HCT116 (cell line): ENCODE results near the gene ESR1.

ENCODE experiments used
- CBX3 ChIP-seq: IDR thresholded peaks from 2 replicates; pipeline ENCODE4 v1.6.1; 2012; ENCODE audit warnings: low read depth
- CEBPB ChIP-seq: IDR thresholded peaks from 2 replicates; pipeline ENCODE4 v1.6.1; 2012; ENCODE audit warnings: low read depth
- EZH2 ChIP-seq: fragments of 200-600 bp; sonication (generic); IDR thresholded peaks from 2 replicates; pipeline ENCODE4 v1.6.1; 2017; ENCODE audit warnings: antibody characterized with exemption, mixed run types
- EZH2phosphoT487 ChIP-seq: fragments of 200-600 bp; IDR thresholded peaks from 2 replicates; pipeline ENCODE4 v1.6.1; 2018; ENCODE audit warnings: antibody characterized with exemption, borderline replicate concordance
- POLR2A ChIP-seq: IDR thresholded peaks from 2 replicates; pipeline ENCODE4 v1.7.0; 2011; ENCODE audit warnings: borderline replicate concordance; ENCODE audit not compliant: insufficient read depth, insufficient read length; ENCODE audit errors: extremely low read depth
- POLR2AphosphoS5 ChIP-seq: IDR thresholded peaks from 2 replicates; pipeline ENCODE4 v1.6.1; 2011; ENCODE audit warnings: mild to moderate bottlenecking, low read depth, low read length, moderate library complexity
- SP1 ChIP-seq: IDR thresholded peaks from 2 replicates; pipeline ENCODE4 v1.6.1; 2012; ENCODE audit warnings: low read depth
- TCF7L2 ChIP-seq: IDR thresholded peaks from 2 replicates; pipeline ENCODE4 v1.7.0; 2011; ENCODE audit warnings: borderline replicate concordance, inconsistent platforms; ENCODE audit not compliant: insufficient read depth, insufficient read length; ENCODE audit errors: extremely low read depth
- YY1 ChIP-seq: IDR thresholded peaks from 2 replicates; pipeline ENCODE4 v1.6.1; 2011; ENCODE audit warnings: low read length, low read depth, moderate library complexity, mild to moderate bottlenecking; ENCODE audit not compliant: insufficient replicate concordance; ENCODE audit errors: extremely low read depth
- ZFX ChIP-seq: fragments of 450-650 bp; IDR thresholded peaks from 2 replicates; pipeline ENCODE4 v1.6.1; 2017
- ZNF274 ChIP-seq: fragments of 200-500 bp; sonication (Bioruptor generic); IDR thresholded peaks from 2 replicates; pipeline ENCODE4 v1.6.1; 2014; ENCODE audit warnings: mild to moderate bottlenecking, low read depth, low read length, inconsistent platforms
- TF ChIP-seq, protein P1 (sequence below), 3 experiments: fragments of 200-600 bp in 1 of 3; sonication (generic) in 1 of 3; IDR thresholded peaks in 2 of 3; conservative IDR thresholded peaks in 1 of 3; 2 replicates each; pipeline ENCODE4 v1.5.1; 2012 to 2017; ENCODE audit warnings: low read depth in 2 of 3, low read length in 2 of 3, antibody characterized with exemption in 1 of 3, borderline replicate concordance in 1 of 3, control low read depth in 1 of 3, mild to moderate bottlenecking in 1 of 3, mixed read lengths in 1 of 3, mixed run types in 1 of 3, moderate library complexity in 1 of 3; ENCODE audit not compliant: insufficient read depth in 1 of 3
- TF ChIP-seq, protein P2 (sequence below): IDR thresholded peaks from 2 replicates; pipeline ENCODE4 v1.6.1; 2012

DNA sequence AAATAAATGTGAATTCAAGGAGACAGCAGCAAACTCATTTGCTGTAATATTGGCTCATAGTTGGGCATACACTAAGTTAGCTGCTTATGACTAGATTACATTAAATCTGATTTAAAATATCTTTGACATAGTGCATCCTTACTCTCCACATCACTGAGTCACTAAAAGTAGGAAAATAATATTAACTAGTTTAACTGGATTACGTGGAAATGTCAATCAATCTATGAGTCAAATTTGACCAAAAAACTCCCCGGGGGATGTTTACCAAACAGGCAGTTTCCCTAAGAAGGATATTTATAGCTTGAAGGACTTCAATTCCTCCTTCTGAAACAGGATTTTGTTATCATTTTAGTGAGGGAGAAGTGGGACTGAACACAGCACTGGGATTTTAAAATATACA, 366.5 kb downstream of the ESR1 start:
- no peak for TF ChIP-seq POLR2A
- TF ChIP-seq SP1 = no peak
- TF ChIP-seq, protein P1, sequence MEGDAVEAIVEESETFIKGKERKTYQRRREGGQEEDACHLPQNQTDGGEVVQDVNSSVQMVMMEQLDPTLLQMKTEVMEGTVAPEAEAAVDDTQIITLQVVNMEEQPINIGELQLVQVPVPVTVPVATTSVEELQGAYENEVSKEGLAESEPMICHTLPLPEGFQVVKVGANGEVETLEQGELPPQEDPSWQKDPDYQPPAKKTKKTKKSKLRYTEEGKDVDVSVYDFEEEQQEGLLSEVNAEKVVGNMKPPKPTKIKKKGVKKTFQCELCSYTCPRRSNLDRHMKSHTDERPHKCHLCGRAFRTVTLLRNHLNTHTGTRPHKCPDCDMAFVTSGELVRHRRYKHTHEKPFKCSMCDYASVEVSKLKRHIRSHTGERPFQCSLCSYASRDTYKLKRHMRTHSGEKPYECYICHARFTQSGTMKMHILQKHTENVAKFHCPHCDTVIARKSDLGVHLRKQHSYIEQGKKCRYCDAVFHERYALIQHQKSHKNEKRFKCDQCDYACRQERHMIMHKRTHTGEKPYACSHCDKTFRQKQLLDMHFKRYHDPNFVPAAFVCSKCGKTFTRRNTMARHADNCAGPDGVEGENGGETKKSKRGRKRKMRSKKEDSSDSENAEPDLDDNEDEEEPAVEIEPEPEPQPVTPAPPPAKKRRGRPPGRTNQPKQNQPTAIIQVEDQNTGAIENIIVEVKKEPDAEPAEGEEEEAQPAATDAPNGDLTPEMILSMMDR (IDR thresholded peaks at IDR 0.05 in 2 of 3, conservative IDR thresholded peaks at IDR 0.05 in 1 of 3; ENCODE audit: borderline replicate concordance in 1 of 3, insufficient read depth in 1 of 3, low read depth in 2 of 3, low read length in 2 of 3) = no peak
- TF ChIP-seq POLR2AphosphoS5 = no peak
- TF ChIP-seq ZFX = no peak
- no peak for TF ChIP-seq EZH2
- TF ChIP-seq YY1 = no peak
- no peak for TF ChIP-seq ZNF274
- TF ChIP-seq EZH2phosphoT487 = no peak
- no peak for TF ChIP-seq TCF7L2
- TF ChIP-seq, protein P2, sequence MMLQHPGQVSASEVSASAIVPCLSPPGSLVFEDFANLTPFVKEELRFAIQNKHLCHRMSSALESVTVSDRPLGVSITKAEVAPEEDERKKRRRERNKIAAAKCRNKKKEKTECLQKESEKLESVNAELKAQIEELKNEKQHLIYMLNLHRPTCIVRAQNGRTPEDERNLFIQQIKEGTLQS = no peak
- no peak for TF ChIP-seq CBX3
- TF ChIP-seq CEBPB = no peak
